ENCODE measurements around the gene MND1. TPM values are rescaled to one million over a fixed set of nuclear protein-coding genes. Genes with fewer than 3 reads are reported as not detected.

Gene MND1
- total RNA-seq, 5 donors from 2014 or later (not counting 1 experiment from before 2014, with no cell fraction given) = 0.53 to 1.1 (median 0.70) TPM; not detected in 2

DNA sequence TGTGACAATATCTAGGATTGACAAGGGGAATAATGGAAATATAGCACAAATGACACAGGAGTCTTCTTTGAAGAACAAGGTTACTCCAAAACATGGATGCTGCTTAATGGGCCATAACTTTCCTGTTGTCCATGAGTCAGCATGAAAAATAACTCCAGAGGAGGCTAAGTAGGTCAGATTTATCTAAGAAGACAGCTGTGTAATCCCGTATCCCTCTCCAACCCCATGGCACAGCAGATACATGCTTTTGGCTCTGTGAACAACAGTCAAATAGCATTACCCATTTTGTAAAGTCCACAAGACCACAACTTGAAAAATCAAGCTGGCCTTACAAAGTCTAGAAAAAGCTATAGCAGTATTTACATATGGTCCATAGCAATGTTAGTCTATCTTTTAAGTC is 119.6 kb downstream of the MND1 start:
- H3K4me1 Mint-ChIP-seq = peaks cover 15 to 24% (median 22%) of the 10 kb centered on the region in 3 donors
- no peaks in the 10 kb centered on the region for H3K9me3 Mint-ChIP-seq
- ChIA-PET POLR2A (interaction anchor here in 1 of 2 donors (0.6 kb wide), 1 partner anchor 25 kb away, joined by 3 read pairs; no protein-coding TSS in a partner anchor), CTCF (interaction anchor here in 1 of 2 donors (1.0 kb wide), 1 partner anchor 110 kb away, joined by 3 read pairs; no protein-coding TSS in a partner anchor)
- H3K4me3 Mint-ChIP-seq = no peak overlapping the region
- H3K27me3 Mint-ChIP-seq = no peaks in the 10 kb centered on the region
- no peaks in the 10 kb centered on the region for H3K9me3 ChIP-seq
- ATAC-seq (replicated peaks in 1 of 4) (no peak), DNase-seq (no peak)
- H3K27me3 ChIP-seq (replicated peaks in 1 of 2; ENCODE audit: control insufficient read depth in 2 of 2, extremely low read depth in 1 of 2, insufficient read depth in 2 of 2, low read length in 1 of 2) = no peaks in the 10 kb centered on the region
- H3K4me3 ChIP-seq (ENCODE audit: control insufficient read depth in 1 of 2, extremely low read depth in 1 of 2, low read length in 1 of 2) = no peak overlapping the region
- H3K36me3 ChIP-seq (ENCODE audit: control insufficient read depth in 2 of 2, extremely low read depth in 1 of 2, insufficient read depth in 1 of 2, low read length in 1 of 2) = no peaks in the 10 kb centered on the region
- peak overlapping the region in 1 of 2 donors; percentile 13 for H3K27ac Mint-ChIP-seq
- H3K4me1 ChIP-seq (ENCODE audit: control insufficient read depth in 1 of 2, extremely low read depth in 1 of 2, insufficient read depth in 2 of 2, low read length in 2 of 2) = peaks cover 10 to 13% of the 10 kb centered on the region in 2 experiments
- WGBS (ENCODE audit: insufficient coverage) = no CpG with 5 or more reads among the region's 1 CpG
- no peaks in the 10 kb centered on the region for H3K36me3 Mint-ChIP-seq
- no peak overlapping the region for H3K27ac ChIP-seq (ENCODE audit: low read length)

Other genes with a start within 250 kb of the MND1 start
- 1 to 10 TPM; 3.5 to 8.4 (median 4.4) TPM for gene TRIM2, start 140.2 kb upstream of the MND1 start, total RNA-seq
- 100 to 1,000 TPM in 1 of 5 donors, 10 to 100 TPM in 4; 60.7 to 115 (median 72.6) TPM for gene TMEM131L, start 121.7 kb downstream of the MND1 start, total RNA-seq